Measurements from ENCODE around the gene IL17D. TPM values are rescaled to one million over a fixed set of nuclear protein-coding genes. Genes with fewer than 3 reads are reported as not detected.
"Not testable (repeated sequence)": the region's sequence is repeated elsewhere in the genome, so short reads cannot be mapped to it uniquely, and the experiment has no call there.

The IL17D gene
- 1.9 TPM for total RNA-seq

DNA sequence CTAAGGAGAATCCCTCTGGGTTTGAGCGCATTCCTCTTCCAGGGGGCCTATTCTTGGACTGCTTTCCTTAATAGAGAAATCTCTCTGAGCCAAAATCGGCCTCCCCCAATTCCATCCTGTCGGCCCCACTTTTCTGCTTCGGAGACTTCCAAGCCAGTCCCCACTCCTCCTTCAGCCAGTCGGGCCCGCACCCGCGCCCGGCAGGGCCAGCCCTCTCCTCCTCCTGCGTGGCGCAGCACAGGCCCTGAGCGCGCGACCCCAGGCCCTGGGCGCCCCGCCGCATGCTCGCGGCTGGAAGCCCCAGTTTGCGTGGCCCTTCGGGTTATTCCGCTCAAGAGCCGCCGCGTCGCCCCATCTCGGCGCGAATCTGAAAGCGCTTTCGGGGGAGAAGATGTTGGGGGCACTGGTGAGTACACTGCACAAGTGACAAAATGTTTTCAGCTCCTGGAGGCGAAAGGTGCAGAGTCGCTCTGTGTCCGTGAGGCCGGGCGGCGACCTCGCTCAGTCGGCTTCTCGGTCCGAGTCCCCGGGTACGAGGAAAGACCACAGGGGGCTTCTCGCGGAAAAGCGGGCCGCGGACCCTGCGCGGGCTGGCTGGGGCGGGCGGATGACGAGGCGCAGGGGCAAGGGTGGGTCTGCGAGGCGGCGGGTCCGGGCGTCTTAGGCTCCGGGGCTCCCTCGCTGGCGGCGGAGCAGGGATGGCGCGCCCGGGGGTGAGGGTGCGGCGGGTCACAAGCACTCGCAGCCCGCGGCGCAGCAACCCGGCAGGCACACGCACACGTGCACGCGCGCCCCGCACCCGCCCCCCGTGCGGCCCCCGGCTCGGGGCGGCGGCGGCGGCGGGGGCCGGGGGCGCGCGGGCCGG lies at the start of gene IL17D:
Gene IL17D (plus strand): TSS at position 785 of the 865 bp plus-strand sequence. CDS start 303 bp downstream, outside the sequence.
- peak in 2 of 3 donors; percentile 51 to 61 for DNase-seq (ENCODE audit: low read depth in 2 of 3, low spot score in 2 of 3)

GRCh38 chr13:20654156-20654555 lies 49.3 kb upstream of the IL17D start:
- DNase-seq (ENCODE audit: low read depth in 2 of 3, low spot score in 2 of 3): no peak

DNA sequence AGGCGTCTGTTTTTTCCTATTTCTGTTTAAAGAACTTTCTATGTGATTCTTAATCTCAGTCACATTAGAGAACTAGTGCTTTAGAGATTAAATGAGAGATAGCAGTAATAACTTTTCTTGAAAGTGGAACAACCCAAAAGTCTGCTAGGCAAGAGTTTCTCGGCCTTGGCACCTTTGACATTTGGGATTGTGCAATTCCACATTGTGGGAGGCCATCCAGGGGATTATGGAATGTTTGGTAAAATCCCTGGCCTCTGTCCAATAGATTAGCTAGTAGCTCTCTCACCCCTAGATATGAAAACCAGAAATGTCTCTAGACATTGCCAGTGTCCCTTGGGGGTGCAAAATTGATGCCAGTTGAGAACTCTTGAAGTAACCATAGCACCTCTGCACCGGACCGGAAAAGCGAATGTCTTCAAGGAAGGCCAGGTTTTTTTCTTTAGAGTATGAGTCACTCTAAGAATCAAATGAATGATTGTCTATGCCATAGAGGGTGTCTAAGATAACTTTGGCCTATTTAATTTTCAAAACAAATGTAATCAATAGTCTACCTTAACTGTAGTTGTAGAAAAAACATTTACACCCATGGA lies 45.0 kb upstream of the IL17D start:
- no peak for DNase-seq (ENCODE audit: low read depth in 2 of 3, low spot score in 2 of 3)

- DNase-seq (ENCODE audit: low read depth in 2 of 3, low spot score in 2 of 3): no peak
Observed at GRCh38 chr13:20664351-20664750, 39.1 kb upstream of the IL17D start.

DNA sequence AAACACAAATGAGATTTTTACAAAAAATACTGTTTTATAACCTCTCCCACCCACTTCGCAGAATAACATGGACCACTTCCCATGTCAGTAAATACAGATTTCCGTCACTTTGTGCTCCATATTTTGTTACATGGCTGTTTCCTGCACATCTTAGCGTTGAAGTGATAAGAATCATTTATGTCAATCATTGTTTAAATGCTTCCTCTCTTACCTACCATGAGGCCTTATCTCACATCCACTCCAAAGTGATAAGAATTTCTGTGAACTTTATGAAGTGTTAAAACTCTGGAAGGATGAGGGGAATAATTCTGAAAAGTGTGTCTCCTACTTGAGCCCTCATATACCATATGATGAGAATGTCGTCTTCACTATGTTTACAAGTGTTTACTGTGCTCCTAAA lies 36.6 kb upstream of the IL17D start:
- DNase-seq (ENCODE audit: low read depth in 2 of 3, low spot score in 2 of 3): peak in 2 of 3 donors; percentile 1 to 28

GRCh38 chr13:20667857-20668437 lies 35.6 kb upstream of the IL17D start:
- DNase-seq (ENCODE audit: low read depth in 2 of 3, low spot score in 2 of 3): peak in 1 of 3 donors; percentile 3

- peak in 2 of 3 donors; percentile 3 to 38 for DNase-seq (ENCODE audit: low read depth in 2 of 3, low spot score in 2 of 3)
Observed at GRCh38 chr13:20669162-20669561, 34.3 kb upstream of the IL17D start.

GRCh38 chr13:20671789-20672188 lies 31.7 kb upstream of the IL17D start:
- DNase-seq (ENCODE audit: low read depth in 2 of 3, low spot score in 2 of 3): no peak

DNA sequence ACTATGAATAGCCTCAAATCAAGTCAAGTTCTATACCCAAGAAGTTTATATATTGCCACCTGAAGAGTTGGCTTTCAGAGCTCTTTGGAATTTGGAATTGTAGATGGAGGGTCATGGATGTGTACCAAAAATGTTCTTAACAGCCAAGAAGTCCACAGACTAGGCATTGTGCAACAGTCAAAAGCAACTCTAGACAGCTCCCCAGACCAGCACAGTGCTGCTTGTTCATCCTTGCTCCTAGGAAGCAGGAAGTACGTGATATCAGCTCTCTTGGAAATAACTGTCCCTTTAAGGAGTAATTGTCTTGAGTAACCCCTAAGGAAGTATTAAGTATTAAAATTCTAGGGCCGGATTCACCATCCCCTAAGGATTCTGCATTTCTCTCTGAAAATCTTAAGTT lies 30.7 kb upstream of the IL17D start:
- DNase-seq (ENCODE audit: low read depth in 2 of 3, low spot score in 2 of 3): no peak

DNA sequence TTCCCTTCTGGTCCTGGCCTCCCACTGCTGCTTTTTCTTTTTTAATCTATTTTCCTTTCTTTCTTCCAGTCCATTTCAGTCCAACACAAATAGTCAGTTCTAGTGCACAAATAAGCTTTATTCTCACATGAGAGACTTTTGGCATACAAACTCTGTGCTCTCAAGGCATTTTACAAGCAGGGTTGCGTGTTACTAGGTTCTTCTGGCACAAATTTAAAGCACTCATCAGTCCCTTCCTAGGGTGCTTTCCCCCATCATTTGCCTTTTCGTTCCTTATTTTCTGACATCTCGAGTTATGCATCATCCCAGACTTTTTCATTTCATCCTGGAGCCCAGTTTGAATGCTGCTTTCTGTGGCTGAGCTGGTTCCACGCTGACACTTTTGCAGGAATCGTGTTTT lies 29.8 kb upstream of the IL17D start:
- DNase-seq (ENCODE audit: low read depth in 2 of 3, low spot score in 2 of 3): no peak

DNA sequence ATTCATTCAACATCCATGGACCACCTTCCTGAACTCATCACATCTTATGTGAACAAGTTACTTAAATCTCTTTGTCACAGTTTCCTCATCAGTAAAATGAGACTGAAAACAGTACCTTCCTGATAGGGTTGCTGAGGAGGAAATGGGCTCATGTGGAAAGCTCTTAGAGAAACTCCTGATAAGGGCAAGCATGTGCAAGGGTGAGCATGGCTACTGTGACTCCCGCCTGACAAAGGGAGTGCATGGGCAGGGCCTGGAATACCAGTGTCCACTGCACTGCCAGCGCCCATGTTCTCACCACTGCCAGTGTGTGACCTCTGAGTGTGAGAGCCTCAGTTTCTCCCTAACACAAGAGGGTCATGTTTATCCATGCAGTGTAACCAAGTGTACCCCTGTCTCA lies 27.3 kb upstream of the IL17D start:
- DNase-seq (ENCODE audit: low read depth in 2 of 3, low spot score in 2 of 3): no peak

GRCh38 chr13:20678606-20679005 lies 24.9 kb upstream of the IL17D start:
- DNase-seq (ENCODE audit: low read depth in 2 of 3, low spot score in 2 of 3): not testable (repeated sequence)

DNA sequence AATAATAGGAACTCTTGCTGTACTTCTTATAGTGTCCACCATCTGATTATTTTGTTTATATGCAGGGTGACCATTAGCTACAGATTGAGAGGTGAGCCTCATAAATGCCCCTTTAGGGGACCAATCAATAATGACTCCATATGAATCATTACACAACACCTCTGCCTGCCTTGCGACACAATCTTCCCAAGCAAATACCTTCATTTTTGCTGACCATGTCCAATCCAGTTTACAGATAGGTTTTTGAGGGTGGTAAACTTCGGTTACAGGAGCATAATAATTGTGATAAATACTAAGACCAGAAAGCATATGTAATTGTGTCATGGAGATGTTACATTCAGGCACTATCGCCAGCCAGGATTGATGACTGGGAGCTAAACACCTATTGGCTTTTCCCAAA lies 23.6 kb upstream of the IL17D start:
- no peak for DNase-seq (ENCODE audit: low read depth in 2 of 3, low spot score in 2 of 3)

- no peak for DNase-seq (ENCODE audit: low read depth in 2 of 3, low spot score in 2 of 3)
Observed at GRCh38 chr13:20680416-20681080, 23.0 kb upstream of the IL17D start.

GRCh38 chr13:20681481-20681880 lies 22.0 kb upstream of the IL17D start:
- DNase-seq (ENCODE audit: low read depth in 2 of 3, low spot score in 2 of 3): not testable (repeated sequence)

GRCh38 chr13:20682061-20682460 lies 21.4 kb upstream of the IL17D start:
- DNase-seq (ENCODE audit: low read depth in 2 of 3, low spot score in 2 of 3): no peak

GRCh38 chr13:20684041-20684440 lies 19.5 kb upstream of the IL17D start:
- DNase-seq (ENCODE audit: low read depth in 2 of 3, low spot score in 2 of 3): no peak

DNA sequence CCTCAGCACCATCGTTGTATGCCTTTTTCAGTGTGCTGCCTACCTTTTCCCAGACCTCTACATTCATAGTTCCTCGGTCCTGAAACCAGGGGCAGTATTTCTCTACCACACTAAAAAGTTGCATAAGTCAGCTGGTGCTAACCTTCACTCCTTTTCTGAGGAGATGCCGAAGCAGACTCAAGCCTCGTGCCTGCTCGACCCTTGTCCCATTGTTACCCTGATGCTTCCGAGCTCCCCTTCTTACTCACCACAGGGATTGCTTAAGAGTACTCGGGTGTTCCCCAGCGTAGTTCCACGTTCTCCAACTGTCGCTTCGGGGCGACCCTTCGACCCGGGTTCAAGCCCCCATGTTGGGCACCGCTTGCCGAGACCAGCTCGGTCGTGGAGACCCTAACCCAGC lies 19.0 kb upstream of the IL17D start:
- DNase-seq (ENCODE audit: low read depth in 2 of 3, low spot score in 2 of 3): no peak

DNA sequence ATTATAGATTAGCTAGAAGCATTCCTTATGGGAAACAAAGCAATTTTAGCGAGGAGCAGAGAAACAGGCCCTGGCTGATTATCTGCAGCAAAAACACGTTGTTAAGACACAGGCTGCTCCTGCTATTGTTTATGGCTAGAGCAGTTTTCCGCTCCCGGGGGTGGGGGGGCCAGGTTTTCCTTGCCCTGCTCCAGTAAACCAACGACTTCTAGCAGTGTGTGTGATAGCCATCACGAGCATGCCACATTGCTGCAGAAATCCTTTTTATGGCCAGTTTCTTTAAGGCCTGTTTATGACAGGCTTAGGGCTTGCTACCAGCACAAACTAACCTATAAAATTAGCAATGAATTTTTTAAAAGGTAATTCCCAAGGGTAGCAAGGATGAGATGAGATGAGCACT lies 18.4 kb upstream of the IL17D start:
- DNase-seq (ENCODE audit: low read depth in 2 of 3, low spot score in 2 of 3): no peak

- no peak for DNase-seq (ENCODE audit: low read depth in 2 of 3, low spot score in 2 of 3)
Observed at GRCh38 chr13:20686167-20686566, 17.3 kb upstream of the IL17D start.

- no peak for DNase-seq (ENCODE audit: low read depth in 2 of 3, low spot score in 2 of 3)
Observed at GRCh38 chr13:20686863-20687579, 16.5 kb upstream of the IL17D start.

Measured in hematopoietic multipotent progenitor cell (in vitro differentiated cells).